SK-N-SH treated with all-trans-retinoic acid at 6 μM for 48 hours (cell line): ENCODE results near the gene PARVB.

ENCODE experiments used
- ATAC-seq: fragments of 200-7000 bp; cut with Tn5 transposase; 3 replicates; pipeline ENCODE4 v1.9.1; 2020; ENCODE audit warnings: mild to moderate bottlenecking, moderate library complexity
- ARNTL ChIP-seq: fragments of 450-650 bp; formaldehyde crosslinking; IDR thresholded peaks from 2 replicates; pipeline ENCODE4 v1.5.0; 2020; ENCODE audit warnings: low read depth, mild to moderate bottlenecking, moderate library complexity, borderline replicate concordance
- BACH2 ChIP-seq: fragments of 250-450 bp; sonication (Bioruptor Pico); IDR thresholded peaks from 2 replicates; pipeline ENCODE4 v1.9.0; 2021; ENCODE audit warnings: mild to moderate bottlenecking, borderline replicate concordance
- CREB5 ChIP-seq: fragments of 250-450 bp; sonication (Bioruptor Pico); IDR thresholded peaks from 2 replicates; pipeline ENCODE4 v1.5.1; 2020; ENCODE audit warnings: low read depth, mild to moderate bottlenecking, moderate library complexity
- CSRNP3 ChIP-seq: fragments of 250-450 bp; sonication (Bioruptor Pico); IDR thresholded peaks from 2 replicates; pipeline ENCODE4 v1.5.1; 2021; ENCODE audit warnings: mild to moderate bottlenecking, moderate library complexity
- ESRRG ChIP-seq: fragments of 250-450 bp; sonication (Bioruptor Pico); IDR thresholded peaks from 2 replicates; pipeline ENCODE4 v1.6.1; 2021; ENCODE audit warnings: mild to moderate bottlenecking
- ISL1 ChIP-seq: fragments of 250-450 bp; sonication (Bioruptor Pico); IDR thresholded peaks from 2 replicates; pipeline ENCODE4 v2.1.2; 2022; ENCODE audit warnings: mild to moderate bottlenecking, moderate library complexity
- OSR1 ChIP-seq: fragments of 250-450 bp; sonication (Bioruptor Pico); IDR thresholded peaks from 2 replicates; pipeline ENCODE4 v1.8.0; 2022; ENCODE audit warnings: moderate library complexity, mild to moderate bottlenecking, inconsistent platforms
- POU6F1 ChIP-seq: fragments of 250-450 bp; sonication (Bioruptor Pico); IDR thresholded peaks from 2 replicates; pipeline ENCODE4 v1.8.0; 2021; ENCODE audit warnings: low read depth, mild to moderate bottlenecking, moderate library complexity, borderline replicate concordance
- PPARA ChIP-seq: fragments of 250-450 bp; sonication (Bioruptor Pico); IDR thresholded peaks from 2 replicates; pipeline ENCODE4 v1.5.0; 2020; ENCODE audit warnings: mild to moderate bottlenecking, borderline replicate concordance
- RARB ChIP-seq: fragments of 250-450 bp; sonication (Bioruptor Pico); IDR thresholded peaks from 2 replicates; pipeline ENCODE4 v1.8.0; 2021; ENCODE audit warnings: mild to moderate bottlenecking, moderate library complexity
- SNAI2 ChIP-seq: fragments of 250-450 bp; sonication (Bioruptor Pico); IDR thresholded peaks from 2 replicates; pipeline ENCODE4 v1.5.0; 2020; ENCODE audit warnings: mild to moderate bottlenecking, moderate library complexity
- TOX ChIP-seq: fragments of 250-450 bp; sonication (Bioruptor Pico); IDR thresholded peaks from 2 replicates; pipeline ENCODE4 v1.8.0; 2021; ENCODE audit warnings: mild to moderate bottlenecking, moderate library complexity, borderline replicate concordance
- TSHZ2 ChIP-seq: fragments of 250-450 bp; sonication (Bioruptor Pico); IDR thresholded peaks from 2 replicates; pipeline ENCODE4 v1.5.0; 2020; ENCODE audit warnings: mild to moderate bottlenecking, moderate library complexity
- ZC3H10 ChIP-seq: fragments of 250-450 bp; sonication (Bioruptor Pico); IDR thresholded peaks from 2 replicates; pipeline ENCODE4 v1.5.1; 2021; ENCODE audit warnings: mild to moderate bottlenecking, moderate library complexity
- ZFP3 ChIP-seq: fragments of 250-450 bp; sonication (Bioruptor Pico); IDR thresholded peaks from 2 replicates; pipeline ENCODE4 v1.5.0; 2020; ENCODE audit warnings: mild to moderate bottlenecking, moderate library complexity
- ZFP30 ChIP-seq: fragments of 450-650 bp; formaldehyde crosslinking; IDR thresholded peaks from 2 replicates; pipeline ENCODE4 v1.5.0; 2022; ENCODE audit warnings: mild to moderate bottlenecking, moderate library complexity
- ZNF565 ChIP-seq: fragments of 450-650 bp; formaldehyde crosslinking; conservative IDR thresholded peaks from 2 replicates; pipeline ENCODE4 v1.5.0; 2020; ENCODE audit warnings: low read depth, mild to moderate bottlenecking, moderate library complexity
- ZNF8 ChIP-seq: fragments of 450-650 bp; formaldehyde crosslinking; IDR thresholded peaks from 2 replicates; pipeline ENCODE4 v1.5.0; 2020; ENCODE audit warnings: mild to moderate bottlenecking, moderate library complexity

Gene PARVB

GRCh38 chr22:44088976-44089570 lies 65.0 kb downstream of the PARVB start:
- no peak for TF ChIP-seq ARNTL (CRISPR knock-in tag)
- no peak for TF ChIP-seq PPARA (CRISPR knock-in tag)
- TF ChIP-seq TSHZ2 = no peak
- TF ChIP-seq ZFP30 (CRISPR knock-in tag) = no peak
- no peak for TF ChIP-seq BACH2 (CRISPR knock-in tag)
- TF ChIP-seq CSRNP3 (CRISPR knock-in tag) = no peak
- no peak for TF ChIP-seq SNAI2 (CRISPR knock-in tag)
- no peak for TF ChIP-seq TOX
- TF ChIP-seq RARB (CRISPR knock-in tag) = no peak
- no peak for TF ChIP-seq ZC3H10 (CRISPR knock-in tag)
- no peak for TF ChIP-seq ESRRG (CRISPR knock-in tag)
- no peak for TF ChIP-seq ISL1 (CRISPR knock-in tag)
- TF ChIP-seq ZFP3 (CRISPR knock-in tag) = no peak
- no peak for TF ChIP-seq CREB5
- TF ChIP-seq OSR1 = no peak
- no peak for ATAC-seq

- ATAC-seq = no peak
Measured at GRCh38 chr22:44089717-44090570, 65.8 kb downstream of the PARVB start.

More at GRCh38 chr22:44089717-44090570, 65.8 kb downstream of the PARVB start:
- TF ChIP-seq CSRNP3 (CRISPR knock-in tag) = no peak
- TF ChIP-seq ISL1 (CRISPR knock-in tag) = no peak
- no peak for TF ChIP-seq RARB (CRISPR knock-in tag)
- no peak for TF ChIP-seq TOX
- no peak for TF ChIP-seq ARNTL (CRISPR knock-in tag)
- TF ChIP-seq BACH2 (CRISPR knock-in tag) = no peak
- no peak for TF ChIP-seq ZFP3 (CRISPR knock-in tag)
- no peak for TF ChIP-seq OSR1
- TF ChIP-seq PPARA (CRISPR knock-in tag) = no peak
- TF ChIP-seq ZFP30 (CRISPR knock-in tag) = no peak
- no peak for TF ChIP-seq ZNF565 (CRISPR knock-in tag)
- no peak for TF ChIP-seq POU6F1 (CRISPR knock-in tag)
- TF ChIP-seq ZNF8 (CRISPR knock-in tag) = no peak
- TF ChIP-seq, all 23 proteins: peak for 0
